Transverse colon (tissue), 4 donors: ENCODE results near the gene BOC. TPM values are rescaled to one million over a fixed set of nuclear protein-coding genes. Genes with fewer than 3 reads are reported as not detected.

ENCODE experiments used
- DNase-seq: peaks from one replicate; pipeline ENCODE4 v3.0.0-alpha.2; 2019
- H3K27ac ChIP-seq, 4 donors: fragments of 200-600 bp; sonication (generic); 2 replicates each; pipeline ENCODE4 v1.5.1; 2016 to 2018; ENCODE audit warnings: inconsistent platforms in 4 of 4
- H3K27me3 ChIP-seq: fragments of 200-600 bp; sonication (generic); 2 replicates; pipeline ENCODE4 v1.5.1; 2017; ENCODE audit warnings: inconsistent platforms
- H3K36me3 ChIP-seq, 4 donors: fragments of 200-600 bp; sonication (generic); 2 replicates each; pipeline ENCODE4 v1.5.1; 2017 to 2019; ENCODE audit warnings: inconsistent platforms in 4 of 4
- H3K4me1 ChIP-seq, 4 donors: fragments of 200-600 bp; sonication (generic); 2 replicates each; pipeline ENCODE4 v1.5.1; 2017 to 2020; ENCODE audit warnings: inconsistent platforms in 4 of 4
- H3K4me3 ChIP-seq, 4 donors: fragments of 200-600 bp; sonication (generic); 1 replicate in 1 of 4; 2 replicates in 3 of 4; pipeline versions ENCODE4 v1.5.1 to v1.6.1; 2017 to 2019; ENCODE audit warnings: inconsistent platforms in 4 of 4
- H3K9me3 ChIP-seq, 2 donors: fragments of 200-600 bp; sonication (generic); 2 replicates each; pipeline ENCODE4 v1.5.1; 2017 to 2019; ENCODE audit warnings: inconsistent platforms in 2 of 2
- EP300 ChIP-seq: sonication (generic); formaldehyde crosslinking; IDR thresholded peaks from one replicate; pipeline ENCODE4 v1.6.1; 2017; ENCODE audit warnings: antibody characterized with exemption, low read depth
- POLR2A ChIP-seq: fragments of 450-650 bp; IDR thresholded peaks from one replicate; pipeline ENCODE4 v1.6.1; 2016; ENCODE audit warnings: antibody characterized with exemption, mild to moderate bottlenecking, moderate library complexity
- POLR2AphosphoS5 ChIP-seq, 3 donors: sonication (generic); formaldehyde crosslinking; IDR thresholded peaks; one replicate each; pipeline ENCODE4 v1.6.1; 2016; ENCODE audit warnings: antibody characterized with exemption in 3 of 3
- WGBS, 2 donors: methylation state at CpG; one replicate each; pipeline ENCODE4 v1.1.5; 2018; ENCODE audit warnings: low coverage in 1 of 2; 5-methylcytosine and 5-hydroxymethylcytosine counted together
- in situ Hi-C, 4 donors: fragments of 200-750 bp; cut with MboI; loops; one replicate each; pipeline versions ENCODE4 v1.15.0 to v1.15.1; 2017; ENCODE audit warnings: low sequenced_read_pairs in 3 of 4, low pct_ligation_motif_present in 1 of 4, low pct_unique_long_range_greater_than_20kb in 1 of 4
- intact Hi-C: fragments of 100-400 bp; cut with DNase I; formaldehyde crosslinking; loops from one replicate; pipeline ENCODE4 v1.15.1; 2023; ENCODE audit warnings: low total_unique reads
- total RNA-seq, 4 donors: library from RNA; depleted of rRNA; stranded (reverse); fragments of >200 nt; gene quantifications; one replicate each; pipeline ENCODE4 v1.1.0, GENCODE V29; 2016
- TF ChIP-seq, protein P1 (sequence below), 5 experiments: fragments of 200-600 bp in 3 of 5; fragments of 450-650 bp in 2 of 5; sonication (generic) in 3 of 5; IDR thresholded peaks; 1 replicate in 2 of 5; 2 replicates in 3 of 5; pipeline ENCODE4 v1.5.1; 2016 to 2017; ENCODE audit warnings: antibody characterized with exemption in 5 of 5, inconsistent platforms in 3 of 5, mild to moderate bottlenecking in 2 of 5, moderate library complexity in 1 of 5

Gene BOC
- total RNA-seq, 4 donors from 2014 or later: 15.2 to 77.4 (median 45.4) TPM

DNA sequence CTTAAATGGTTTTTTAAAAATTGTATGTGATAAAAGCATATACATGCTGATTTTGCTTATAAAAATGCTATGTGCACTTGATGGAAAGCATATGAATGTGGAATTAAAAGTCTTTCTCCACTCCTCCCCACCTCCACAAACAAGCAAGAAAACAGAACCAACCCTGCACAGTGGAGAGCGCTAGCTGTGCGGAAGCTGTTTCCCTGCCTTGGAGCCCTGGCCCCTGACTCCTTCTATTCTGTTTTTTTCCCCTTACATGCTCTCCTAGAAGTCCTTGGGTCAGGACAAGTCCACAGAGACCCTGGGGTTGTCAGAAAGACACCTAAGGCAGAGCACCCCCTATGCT lies 64.2 kb downstream of the BOC start:
- peak overlapping the region in 1 of 4 donors; percentile 19 for H3K4me3 ChIP-seq
- H3K4me1 ChIP-seq: peaks cover 5 to 20% (median 7%) of the 10 kb centered on the region in 4 donors
- no peaks in the 10 kb centered on the region for H3K9me3 ChIP-seq
- TF ChIP-seq POLR2AphosphoS5 (IDR thresholded peaks at IDR 0.05): no peak
- in situ Hi-C loops (loop anchor here in 1 of 4 donors (25.0 kb wide), 1 partner anchor 638 kb away; the partner anchor contains the start of gene CCDC80), intact Hi-C loops (no loop called here)
- 94% methylated on average over 2 of the region's 2 CpGs; no CpG with 5 or more reads in 1 of the 2 donors for WGBS, 2 donors
- no peak for DNase-seq
- no peaks in the 10 kb centered on the region for H3K36me3 ChIP-seq
- no peaks in the 10 kb centered on the region for H3K27me3 ChIP-seq
- peak overlapping the region; percentile 67 to 86 (median 80) for H3K27ac ChIP-seq

DNA sequence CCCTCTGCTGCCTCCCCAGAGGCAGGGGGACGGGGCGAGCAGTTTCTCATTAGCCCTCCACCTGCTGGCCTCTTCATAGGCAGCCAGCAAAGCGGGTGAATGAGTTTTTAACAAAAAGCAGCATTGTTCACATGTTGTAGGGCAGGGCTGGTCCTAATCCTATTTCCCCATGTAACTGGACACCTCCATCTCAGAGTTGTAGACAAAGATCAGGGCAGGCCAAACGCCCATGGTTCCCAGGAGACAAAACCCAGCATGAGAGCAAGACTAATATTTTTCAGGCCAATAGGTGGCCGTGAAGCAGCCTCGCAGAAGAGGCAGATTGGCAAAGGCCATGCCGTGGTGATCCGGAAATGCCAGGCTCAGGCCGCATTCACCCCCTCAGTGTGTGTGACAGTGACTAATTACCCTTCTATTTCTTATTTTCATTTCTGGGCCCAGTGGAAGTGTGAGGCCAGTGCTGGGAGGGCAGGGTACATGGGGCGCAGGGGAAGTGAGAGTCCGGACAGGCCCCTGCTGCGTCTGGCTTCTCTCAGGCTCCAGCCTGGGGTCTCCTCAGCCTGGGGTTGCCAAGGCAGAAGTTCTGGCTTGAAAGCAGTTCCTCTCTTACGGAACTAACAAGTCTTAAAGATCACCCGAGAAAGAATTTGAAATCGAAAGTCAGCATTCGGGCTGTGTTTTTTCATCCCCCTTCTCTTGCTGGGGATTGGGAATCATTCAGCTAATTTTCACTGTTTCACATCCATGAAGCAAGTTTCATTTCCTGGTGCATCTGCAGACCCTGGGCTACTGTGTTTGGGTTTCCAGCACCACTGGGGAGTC lies 64.8 kb downstream of the BOC start:
- Histone ChIP-seq H3K4me3 (peak overlapping the region in 1 of 4 donors; percentile 19), H3K9me3 (no peaks in the 10 kb centered on the region), H3K27ac (peak overlapping the region; percentile 67 to 86 (median 80)), H3K36me3 (no peaks in the 10 kb centered on the region), H3K4me1 (peaks cover 5 to 20% (median 7%) of the 10 kb centered on the region in 4 donors), H3K27me3 (no peaks in the 10 kb centered on the region)
- peak; percentile 26 for DNase-seq
- WGBS, 2 donors: 33 to 52% methylated on average over 1 to 16 of the region's 16 CpGs
- TF ChIP-seq, protein P1, sequence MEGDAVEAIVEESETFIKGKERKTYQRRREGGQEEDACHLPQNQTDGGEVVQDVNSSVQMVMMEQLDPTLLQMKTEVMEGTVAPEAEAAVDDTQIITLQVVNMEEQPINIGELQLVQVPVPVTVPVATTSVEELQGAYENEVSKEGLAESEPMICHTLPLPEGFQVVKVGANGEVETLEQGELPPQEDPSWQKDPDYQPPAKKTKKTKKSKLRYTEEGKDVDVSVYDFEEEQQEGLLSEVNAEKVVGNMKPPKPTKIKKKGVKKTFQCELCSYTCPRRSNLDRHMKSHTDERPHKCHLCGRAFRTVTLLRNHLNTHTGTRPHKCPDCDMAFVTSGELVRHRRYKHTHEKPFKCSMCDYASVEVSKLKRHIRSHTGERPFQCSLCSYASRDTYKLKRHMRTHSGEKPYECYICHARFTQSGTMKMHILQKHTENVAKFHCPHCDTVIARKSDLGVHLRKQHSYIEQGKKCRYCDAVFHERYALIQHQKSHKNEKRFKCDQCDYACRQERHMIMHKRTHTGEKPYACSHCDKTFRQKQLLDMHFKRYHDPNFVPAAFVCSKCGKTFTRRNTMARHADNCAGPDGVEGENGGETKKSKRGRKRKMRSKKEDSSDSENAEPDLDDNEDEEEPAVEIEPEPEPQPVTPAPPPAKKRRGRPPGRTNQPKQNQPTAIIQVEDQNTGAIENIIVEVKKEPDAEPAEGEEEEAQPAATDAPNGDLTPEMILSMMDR (IDR thresholded peaks at IDR 0.05): peak in 2 of 5 experiments; percentile 9 to 17
- TF ChIP-seq POLR2A: no peak
- in situ Hi-C loops (loop anchor here in 1 of 4 donors (25.0 kb wide), 1 partner anchor 639 kb away; the partner anchor contains the start of gene CCDC80), intact Hi-C loops (no loop called here)

DNA sequence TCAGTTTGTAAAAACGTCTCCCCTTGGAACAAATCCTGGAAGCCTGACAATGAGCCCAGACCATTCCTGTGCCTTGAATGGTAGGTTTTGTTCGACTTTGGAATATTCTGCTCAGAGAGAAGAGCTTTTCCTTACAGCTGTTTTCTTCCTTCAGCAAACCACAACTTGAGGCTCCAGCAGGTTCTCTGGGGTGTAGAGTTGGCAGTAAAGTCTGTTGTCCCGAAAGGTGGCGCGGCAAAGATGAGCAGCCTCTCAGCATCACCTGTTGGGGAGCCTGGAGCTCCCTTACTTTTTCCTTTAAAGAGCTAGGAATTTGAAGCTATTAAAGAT lies 65.4 kb downstream of the BOC start:
- DNase-seq: no peak
- 78% methylated on average over 5 of the region's 5 CpGs; no CpG with 5 or more reads in 1 of the 2 donors for WGBS, 2 donors
- H3K36me3 ChIP-seq: no peaks in the 10 kb centered on the region
- intact Hi-C loops (no loop called here), in situ Hi-C loops (loop anchor here in 1 of 4 donors (25.0 kb wide), 1 partner anchor 639 kb away; the partner anchor contains the start of gene CCDC80)
- TF ChIP-seq POLR2AphosphoS5 (IDR thresholded peaks at IDR 0.05) (no peak), EP300 (no peak), POLR2A (no peak)
- TF ChIP-seq, protein P1 (IDR thresholded peaks at IDR 0.05): no peak
- peak overlapping the region in 1 of 4 donors; percentile 19 for H3K4me3 ChIP-seq
- H3K9me3 ChIP-seq: no peaks in the 10 kb centered on the region
- peak overlapping the region; percentile 67 to 86 (median 80) for H3K27ac ChIP-seq
- H3K4me1 ChIP-seq: peaks cover 5 to 20% (median 7%) of the 10 kb centered on the region in 4 donors
- H3K27me3 ChIP-seq: no peaks in the 10 kb centered on the region

DNA sequence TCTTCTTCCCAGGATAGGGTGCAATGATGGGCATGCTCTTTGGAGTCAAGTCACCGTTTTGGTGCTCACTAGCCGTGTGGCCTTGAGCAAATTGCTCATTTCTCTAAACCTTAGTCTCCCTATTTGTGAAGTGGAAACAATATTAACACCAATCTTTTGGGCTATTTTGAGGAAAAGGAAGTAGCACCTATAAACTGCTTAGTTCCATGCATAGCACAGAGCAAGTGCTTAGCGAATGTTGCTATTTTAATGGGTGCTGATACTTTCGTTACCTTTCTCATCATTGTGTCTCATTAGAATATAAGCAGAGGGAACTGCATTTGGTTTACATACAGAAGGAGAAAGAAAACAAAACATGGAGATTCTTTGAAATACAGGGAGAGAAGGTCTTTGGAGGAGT lies 66.1 kb downstream of the BOC start:
- no peak for DNase-seq
- Histone ChIP-seq H3K27ac (peak overlapping the region in 2 of 4 donors; percentile 77 to 86), H3K4me1 (peaks cover 5 to 20% (median 7%) of the 10 kb centered on the region in 4 donors), H3K4me3 (no peak overlapping the region), H3K27me3 (no peaks in the 10 kb centered on the region), H3K36me3 (no peaks in the 10 kb centered on the region), H3K9me3 (no peaks in the 10 kb centered on the region)
- WGBS, 2 donors: 58 to 89% methylated on average over 2 to 4 of the region's 4 CpGs
- in situ Hi-C loops: loop anchor here in 1 of 4 donors (25.0 kb wide), 1 partner anchor 640 kb away; the partner anchor contains the start of gene CCDC80
- intact Hi-C loops: no loop called here
- TF ChIP-seq POLR2A: no peak
- TF ChIP-seq, protein P1 (IDR thresholded peaks at IDR 0.05): no peak
- TF ChIP-seq POLR2AphosphoS5 (IDR thresholded peaks at IDR 0.05): no peak
- no peak for TF ChIP-seq EP300
